Daoy (cell line): ENCODE measurements around the gene PCDH15. TPM values are rescaled to one million over a fixed set of nuclear protein-coding genes. Genes with fewer than 3 reads are reported as not detected.
"Not testable (repeated sequence)": the region's sequence is repeated elsewhere in the genome, so short reads cannot be mapped to it uniquely, and the experiment has no call there.

Experiments used
- DNase-seq: peaks from one replicate; pipeline ENCODE4 v3.0.0-alpha.2; 2015; ENCODE audit warnings: low read depth
- total RNA-seq: library from RNA; depleted of rRNA; stranded (reverse); fragments of >200 nt; shearing (Covaris generic); gene quantifications from 2 replicates; pipeline ENCODE4 v1.2.3, GENCODE V29; 2014

Gene PCDH15
- total RNA-seq, 1 experiment from 2014 or later: not detected

- no peak for DNase-seq
These were observed 241.5 kb downstream of the PCDH15 start for GRCh38 chr10:54559498-54559897.

- DNase-seq: no peak
These were observed 247.0 kb downstream of the PCDH15 start for GRCh38 chr10:54554028-54554427.

GRCh38 chr10:54550016-54550415, 251.0 kb downstream of the PCDH15 start:
- no peak for DNase-seq

- DNase-seq: no peak
These were observed 269.7 kb downstream of the PCDH15 start for GRCh38 chr10:54531296-54531695.

- no peak for DNase-seq
These were observed 270.7 kb downstream of the PCDH15 start for GRCh38 chr10:54530299-54530698.

GRCh38 chr10:54525816-54526215, 275.2 kb downstream of the PCDH15 start:
- no peak for DNase-seq

DNA sequence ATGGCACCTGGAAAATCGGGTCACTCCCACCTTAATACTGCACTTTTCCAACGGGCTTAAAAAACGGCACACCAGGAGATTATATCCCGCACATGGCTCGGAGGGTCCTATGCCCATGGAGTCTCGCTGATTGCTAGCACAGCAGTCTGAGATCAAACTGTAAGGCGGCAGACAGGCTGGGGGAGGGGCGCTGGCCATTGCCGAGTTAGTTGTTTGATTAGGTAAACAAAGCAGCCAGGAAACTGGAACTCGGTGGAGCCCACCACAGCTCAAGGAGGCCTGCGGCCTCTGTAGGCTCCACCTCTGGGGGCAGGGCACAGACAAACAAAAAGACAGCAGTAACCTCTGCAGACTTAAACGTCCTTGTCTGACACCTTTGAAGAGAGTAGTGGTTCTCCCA, 285.8 kb downstream of the PCDH15 start:
- not testable (repeated sequence) for DNase-seq

DNA sequence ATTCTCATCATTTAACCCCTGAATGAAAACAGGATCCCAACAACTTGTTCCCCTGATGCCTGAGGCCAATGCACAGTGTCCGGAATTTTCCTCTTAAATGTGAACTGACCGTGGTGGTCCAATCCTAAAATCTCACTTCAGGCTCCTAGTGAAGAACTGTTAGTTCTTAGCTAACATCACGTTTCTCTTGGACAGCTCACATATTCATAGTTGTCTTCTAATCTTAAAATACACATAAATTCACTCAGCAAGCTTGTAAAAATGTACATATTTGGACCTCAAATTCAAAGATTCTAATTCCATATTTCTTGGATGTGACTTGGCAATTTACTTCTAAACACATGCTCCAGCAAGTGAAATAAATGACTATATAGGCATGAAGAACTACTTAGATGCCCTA, 297.2 kb downstream of the PCDH15 start:
- no peak for DNase-seq

- DNase-seq: no peak
These were observed 299.1 kb downstream of the PCDH15 start for GRCh38 chr10:54501929-54502328.

GRCh38 chr10:54496852-54497251, 304.2 kb downstream of the PCDH15 start:
- DNase-seq: no peak

GRCh38 chr10:54487743-54488142, 313.3 kb downstream of the PCDH15 start:
- DNase-seq: no peak

DNA sequence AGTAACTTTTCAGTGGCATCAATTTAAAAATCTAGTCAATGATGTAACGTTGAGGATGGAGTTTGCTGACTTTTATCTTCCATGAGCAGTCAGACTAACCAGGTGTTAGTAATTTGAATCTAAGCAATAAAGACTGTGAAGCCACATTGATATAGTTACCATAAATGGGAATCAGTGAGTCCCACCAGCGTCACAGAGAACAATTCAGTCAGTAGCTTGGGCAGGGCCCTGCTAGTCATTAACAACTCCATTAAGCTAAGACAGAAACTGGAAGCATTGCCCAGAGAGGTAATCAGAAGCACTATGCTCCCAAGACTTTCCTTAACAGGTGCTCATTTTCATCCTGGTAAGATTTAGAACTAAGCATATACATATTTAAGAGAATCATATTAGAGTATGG, 315.1 kb downstream of the PCDH15 start:
- no peak for DNase-seq

DNA sequence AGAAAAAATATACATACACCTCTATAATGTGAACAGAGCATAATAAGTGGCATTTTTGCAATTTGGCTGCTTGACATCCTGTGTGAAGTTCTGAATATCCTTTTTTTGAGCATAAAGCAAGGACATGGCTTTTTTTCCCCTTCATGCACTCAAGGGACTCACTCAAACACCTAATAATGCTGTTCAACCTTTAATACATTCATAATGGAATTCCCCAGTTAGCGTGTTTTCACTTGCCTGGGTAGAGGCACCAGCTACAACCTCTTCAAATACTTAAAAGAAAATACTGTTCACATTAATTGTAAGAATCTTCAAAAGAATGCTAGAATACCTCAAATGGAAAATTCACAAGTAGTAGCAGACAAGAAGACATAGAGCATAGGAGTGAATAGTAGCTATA, 316.8 kb downstream of the PCDH15 start:
- no peak for DNase-seq

DNA sequence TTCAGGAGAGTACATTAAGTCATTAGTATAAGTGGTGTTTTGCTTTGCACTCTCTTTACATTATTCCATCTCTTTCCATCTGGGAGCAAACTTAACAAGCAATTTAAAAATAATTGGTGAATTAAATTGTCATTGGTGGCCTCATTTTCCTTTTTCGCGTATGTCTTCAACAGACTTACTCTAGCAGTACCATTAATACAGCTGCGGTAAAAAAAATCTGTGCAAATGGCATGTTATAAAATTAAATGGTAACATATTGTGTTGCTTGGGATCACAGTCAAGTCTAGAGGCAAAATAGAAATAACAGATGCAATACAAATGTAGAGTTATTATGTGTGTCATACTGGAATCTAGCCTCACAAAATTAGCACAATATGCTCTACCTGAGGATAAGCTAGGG, 322.4 kb downstream of the PCDH15 start:
- no peak for DNase-seq

DNA sequence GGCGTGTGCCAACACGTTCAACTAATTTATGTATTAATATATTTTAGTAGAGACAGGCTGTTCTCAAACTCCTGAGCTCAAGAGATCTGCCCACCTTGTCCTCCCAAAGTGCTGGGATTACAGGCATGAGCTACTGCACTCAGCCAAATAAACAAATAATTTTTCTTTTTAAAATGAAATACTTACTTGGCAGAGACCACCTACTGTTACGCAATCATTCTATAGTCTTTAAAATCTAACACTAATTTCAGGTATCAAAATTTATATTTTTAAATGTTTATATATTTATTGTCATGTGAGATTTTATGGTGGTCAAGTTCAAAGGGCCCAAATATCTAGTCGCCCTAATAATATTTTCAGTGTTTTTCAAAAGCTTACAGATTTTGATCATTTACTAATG, 323.3 kb downstream of the PCDH15 start:
- no peak for DNase-seq

- DNase-seq: no peak
These were observed 330.8 kb downstream of the PCDH15 start for GRCh38 chr10:54470324-54470631.

DNA sequence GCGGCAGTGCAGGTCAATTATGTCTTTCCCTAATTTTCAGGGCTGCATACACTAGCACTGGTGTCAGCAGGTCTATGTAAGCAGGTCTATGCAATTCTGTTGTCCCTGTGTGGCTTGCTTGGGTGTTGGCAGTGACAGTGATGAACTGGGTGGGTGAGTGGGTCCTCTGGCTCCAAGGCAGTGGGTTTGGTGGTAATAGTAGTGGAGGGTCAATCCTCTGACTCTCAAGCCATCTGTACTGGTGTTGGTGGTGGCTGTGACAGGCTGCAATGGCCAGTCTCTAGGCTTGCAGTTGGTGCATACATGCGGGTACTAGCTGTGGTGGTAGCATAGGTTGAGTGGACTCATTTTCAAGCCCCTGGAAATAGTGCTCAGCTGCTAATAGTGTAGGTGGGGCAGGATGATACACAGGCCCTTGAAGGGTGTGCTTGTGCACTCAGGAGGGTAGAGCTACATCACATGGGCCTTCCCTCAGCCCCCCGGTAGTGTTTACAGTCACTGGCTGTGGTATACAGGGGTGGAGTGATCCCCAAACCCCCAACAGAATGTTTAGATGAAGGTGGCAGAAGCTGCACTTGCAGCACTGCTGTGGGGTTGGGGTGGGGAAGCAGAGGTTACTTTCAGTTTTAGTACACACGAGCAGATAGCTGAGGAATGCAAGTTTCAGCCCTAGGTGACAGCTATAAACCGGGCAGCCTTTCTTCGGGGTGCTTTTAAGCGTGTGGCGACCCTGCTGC, 331.3 kb downstream of the PCDH15 start:
- no peak for DNase-seq

DNA sequence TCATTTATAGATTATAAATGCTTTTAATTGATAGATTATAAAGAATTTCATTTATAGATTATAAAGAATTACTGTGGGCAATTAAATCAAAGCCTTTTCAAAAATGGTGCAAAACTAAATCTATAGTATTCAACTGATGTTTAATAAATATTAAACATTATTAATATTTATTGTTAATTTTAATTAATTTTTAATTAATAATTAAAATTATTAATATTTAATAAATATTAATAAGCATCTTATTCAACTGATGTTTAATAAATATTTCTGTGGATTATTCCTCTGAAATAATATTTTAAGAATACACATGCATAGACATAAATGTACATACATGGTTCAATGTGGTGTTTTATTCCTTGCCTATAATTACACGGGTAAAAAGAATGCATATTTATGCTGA, 346.8 kb downstream of the PCDH15 start:
- no peak for DNase-seq

GRCh38 chr10:54449056-54449455, 352.0 kb downstream of the PCDH15 start:
- DNase-seq: no peak

GRCh38 chr10:54444170-54444569, 356.9 kb downstream of the PCDH15 start:
- no peak for DNase-seq

- no peak for DNase-seq
These were observed 359.8 kb downstream of the PCDH15 start for GRCh38 chr10:54441275-54441674.

DNA sequence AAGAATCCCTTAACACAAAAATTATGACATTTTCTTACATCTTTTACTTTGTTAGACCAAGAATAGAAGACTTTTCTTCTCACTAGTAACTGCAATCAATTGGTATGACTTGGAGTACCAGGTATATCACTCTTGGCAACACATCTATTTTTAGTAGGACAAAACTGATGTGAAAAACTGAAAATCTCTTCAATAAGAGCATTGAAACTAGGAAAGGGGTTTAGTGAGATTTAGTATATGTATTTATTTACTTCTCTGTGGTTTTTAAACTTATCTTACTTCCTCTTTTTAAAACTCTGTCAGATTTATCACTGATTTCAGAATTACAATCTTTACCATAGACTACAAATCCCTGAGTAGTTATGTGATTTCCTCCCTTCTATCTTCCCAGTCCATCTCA, 366.2 kb downstream of the PCDH15 start:
- DNase-seq: no peak

DNA sequence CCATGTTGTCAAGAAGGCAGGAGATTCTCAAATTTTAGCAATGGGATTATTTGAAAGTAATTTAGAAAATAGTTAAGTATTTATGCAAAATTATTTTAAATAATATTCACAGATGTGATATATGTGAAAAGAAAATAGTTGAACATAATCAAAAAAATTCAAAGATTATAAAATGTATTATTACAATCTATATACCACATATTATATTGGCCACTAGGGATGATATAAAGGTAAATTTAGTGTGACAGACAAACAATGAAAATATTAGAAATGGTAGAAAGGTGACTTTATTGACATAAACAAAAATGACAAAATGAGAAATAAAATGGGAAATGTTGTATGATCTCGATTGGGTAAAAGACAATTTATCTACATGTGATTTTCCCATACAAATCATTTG, 385.5 kb downstream of the PCDH15 start:
- no peak for DNase-seq

DNA sequence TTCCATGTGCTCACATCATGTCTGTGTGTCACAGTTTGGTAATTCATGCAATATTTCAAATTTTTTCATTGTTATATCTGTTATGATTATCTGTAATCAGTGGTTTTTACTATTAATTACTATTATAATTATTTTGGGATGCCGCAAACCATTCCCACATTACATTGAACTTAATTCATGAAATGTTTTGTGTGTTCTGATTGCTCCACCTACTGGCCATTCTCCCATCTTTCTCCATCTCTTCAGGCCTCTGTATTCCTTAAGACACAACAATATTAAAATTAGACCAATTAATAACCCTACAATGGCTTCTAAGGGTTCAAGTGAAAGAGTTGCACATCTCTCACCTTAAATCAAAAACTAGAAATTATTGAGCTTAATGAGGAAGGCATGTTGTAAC, 398.5 kb downstream of the PCDH15 start:
- DNase-seq: no peak
